ENCODE data around the gene RBP3.

Gene RBP3

GRCh38 chr10:47348138-47348651 is at the start of gene RBP3:
TSS of gene RBP3 (plus strand) at chr10:47348363. CDS start at chr10:47348485, 122 bp downstream.
- DNase-seq = no peak

DNA sequence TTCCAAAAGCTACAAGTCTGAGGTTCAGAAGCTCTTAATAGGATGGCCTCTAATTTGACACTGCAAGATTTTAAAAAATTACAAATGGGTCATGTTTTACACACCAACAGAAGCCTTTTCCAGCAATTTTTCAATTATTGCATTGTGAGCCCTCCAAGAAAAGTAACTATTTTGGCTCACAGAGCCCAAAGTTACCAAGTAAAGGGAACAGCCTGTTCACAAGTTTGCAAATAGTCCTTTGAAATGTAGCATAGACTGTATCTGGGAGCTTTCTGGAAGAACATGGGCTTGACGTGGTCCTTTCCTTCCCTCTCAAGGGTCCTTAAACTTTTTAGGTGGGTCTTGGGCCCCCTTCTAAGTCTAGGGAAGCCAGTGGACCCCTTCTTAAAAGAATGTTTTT is 49.4 kb upstream of the RBP3 start:
- no peak for DNase-seq

GRCh38 chr10:47299611-47300428 is 48.3 kb upstream of the RBP3 start, which contains the start of gene GDF10:
TSS of gene GDF10 (plus strand) at chr10:47300197. CDS start at chr10:47300652, 455 bp downstream.
- no peak for DNase-seq

DNA sequence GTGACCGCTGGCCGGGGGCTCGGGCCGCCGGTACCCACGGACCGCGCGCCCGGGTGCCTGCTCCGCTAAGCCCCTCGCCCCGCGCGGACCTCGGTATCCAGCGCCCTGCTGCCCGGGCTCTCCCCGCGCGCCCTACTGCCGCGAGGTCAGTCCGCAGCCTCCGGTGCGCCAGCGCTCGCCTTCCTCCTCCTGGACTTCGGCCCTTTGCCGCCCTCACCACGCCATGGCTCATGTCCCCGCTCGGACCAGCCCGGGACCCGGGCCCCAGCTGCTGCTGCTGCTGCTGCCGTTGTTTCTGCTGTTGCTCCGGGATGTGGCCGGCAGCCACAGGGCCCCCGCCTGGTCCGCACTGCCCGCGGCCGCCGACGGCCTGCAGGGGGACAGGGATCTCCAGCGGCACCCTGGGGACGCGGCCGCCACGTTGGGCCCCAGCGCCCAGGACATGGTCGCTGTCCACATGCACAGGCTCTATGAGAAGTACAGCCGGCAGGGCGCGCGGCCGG is 47.7 kb upstream of the RBP3 start:
- no peak for DNase-seq

GRCh38 chr10:47301833-47302232 is 46.3 kb upstream of the RBP3 start:
- DNase-seq = no peak

DNA sequence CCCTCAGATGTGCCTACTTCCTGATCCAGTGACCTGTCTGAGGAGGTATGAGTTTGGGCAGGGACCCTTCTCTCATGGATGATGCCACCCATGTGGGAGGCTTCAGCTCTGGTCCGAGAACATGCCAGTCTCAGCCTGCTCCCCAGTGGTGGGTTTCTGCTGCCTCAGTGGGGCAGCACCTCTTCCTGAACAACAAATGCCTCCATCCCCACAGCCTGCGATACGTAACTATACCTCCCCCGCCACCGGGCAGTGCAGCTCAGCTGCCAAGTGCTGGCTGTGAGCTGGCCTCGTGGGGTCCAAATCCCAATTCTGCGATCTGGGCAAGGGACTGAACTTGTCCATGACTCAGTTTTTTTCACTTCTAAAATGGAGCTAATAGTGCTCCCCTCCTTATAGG is 45.1 kb upstream of the RBP3 start:
- DNase-seq = no peak

GRCh38 chr10:47303866-47304265 is 44.3 kb upstream of the RBP3 start:
- DNase-seq = no peak

DNA sequence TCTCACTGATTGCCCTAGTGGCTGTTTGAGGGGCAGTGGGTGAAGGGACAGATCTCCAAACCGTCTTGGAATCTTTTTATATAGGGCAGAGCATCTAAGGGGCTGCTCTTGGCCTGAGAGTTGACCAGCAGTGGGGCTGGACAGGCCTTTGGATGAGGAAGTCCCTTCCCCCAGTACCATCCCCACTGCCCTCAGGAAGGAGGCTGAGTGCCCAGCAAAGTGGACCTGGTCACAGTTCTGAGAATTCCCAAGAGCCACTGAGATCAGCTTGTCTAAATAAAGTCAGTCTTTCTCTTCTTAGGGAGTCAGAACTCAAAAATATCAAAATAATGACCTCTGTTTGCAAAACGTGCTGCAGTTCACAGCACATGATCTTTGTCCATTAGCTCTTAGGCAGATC is 42.6 kb upstream of the RBP3 start:
- no peak for DNase-seq

GRCh38 chr10:47306387-47307210 is 41.6 kb upstream of the RBP3 start:
- no peak for DNase-seq

- no peak for DNase-seq
Observed at GRCh38 chr10:47307381-47307780, 40.8 kb upstream of the RBP3 start.

DNA sequence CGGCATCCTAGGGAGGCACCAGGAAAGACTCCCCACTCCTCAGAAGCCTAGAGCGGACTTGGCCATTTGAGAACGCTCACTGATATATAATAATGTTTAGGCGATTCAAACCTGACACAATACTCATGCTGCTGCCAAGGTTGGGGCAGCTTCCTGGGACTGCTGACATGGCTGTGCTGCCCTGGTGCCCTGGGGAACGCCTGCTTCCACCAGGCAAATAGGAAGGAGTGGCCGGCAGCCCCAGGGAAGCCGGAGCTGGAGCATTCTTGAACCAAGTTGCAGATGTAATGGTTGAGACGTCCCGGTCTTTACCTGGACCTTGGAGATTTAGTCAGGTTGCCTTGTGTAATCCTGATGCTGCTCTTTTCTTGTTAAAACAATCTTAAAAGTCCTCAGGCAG is 39.4 kb upstream of the RBP3 start:
- DNase-seq = no peak

- DNase-seq = no peak
Observed at GRCh38 chr10:47309408-47310089, 38.6 kb upstream of the RBP3 start.

DNA sequence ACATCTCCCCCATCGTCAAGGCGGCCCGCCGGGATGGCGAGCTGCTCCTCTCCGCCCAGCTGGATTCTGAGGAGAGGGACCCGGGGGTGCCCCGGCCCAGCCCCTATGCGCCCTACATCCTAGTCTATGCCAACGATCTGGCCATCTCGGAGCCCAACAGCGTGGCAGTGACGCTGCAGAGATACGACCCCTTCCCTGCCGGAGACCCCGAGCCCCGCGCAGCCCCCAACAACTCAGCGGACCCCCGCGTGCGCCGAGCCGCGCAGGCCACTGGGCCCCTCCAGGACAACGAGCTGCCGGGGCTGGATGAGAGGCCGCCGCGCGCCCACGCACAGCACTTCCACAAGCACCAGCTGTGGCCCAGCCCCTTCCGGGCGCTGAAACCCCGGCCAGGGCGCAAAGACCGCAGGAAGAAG is 38.1 kb upstream of the RBP3 start:
- DNase-seq = no peak

GRCh38 chr10:47311193-47311931 is 36.8 kb upstream of the RBP3 start:
- DNase-seq = no peak

DNA sequence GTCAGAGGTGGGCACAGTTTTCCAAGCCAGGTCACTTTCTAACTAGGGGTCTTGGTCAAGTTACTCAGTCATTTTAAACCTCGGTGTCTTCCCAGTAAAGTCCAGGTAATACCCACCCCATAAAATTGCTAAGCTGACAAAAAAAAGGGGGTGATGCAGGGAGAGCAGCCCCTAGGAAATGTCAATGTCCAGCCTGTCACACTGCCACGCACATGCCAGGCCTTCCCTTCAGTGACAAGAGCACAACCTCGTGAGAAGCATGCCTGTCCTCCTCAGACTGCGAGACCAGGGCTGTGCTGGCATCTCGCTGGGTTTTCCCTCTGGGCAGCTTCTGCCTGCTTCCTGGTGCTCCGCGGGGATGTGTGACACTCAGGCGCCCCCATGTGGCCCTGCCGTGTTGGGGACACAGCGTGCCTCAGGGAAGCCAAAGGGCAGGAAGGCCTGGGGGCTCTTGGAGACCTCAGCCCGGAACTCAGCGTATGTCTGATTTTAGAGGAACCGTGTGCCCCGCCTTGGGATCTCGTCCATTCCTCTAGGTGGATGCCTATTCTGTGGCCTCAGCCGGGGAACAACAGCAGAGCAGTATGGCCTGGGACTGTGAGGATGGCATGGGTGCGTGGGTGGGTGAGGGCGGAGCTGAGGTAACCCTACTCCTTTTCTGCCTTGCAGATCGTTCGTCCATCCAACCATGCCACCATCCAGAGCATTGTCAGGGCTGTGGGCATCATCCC is 36.1 kb upstream of the RBP3 start:
- DNase-seq = no peak

DNA sequence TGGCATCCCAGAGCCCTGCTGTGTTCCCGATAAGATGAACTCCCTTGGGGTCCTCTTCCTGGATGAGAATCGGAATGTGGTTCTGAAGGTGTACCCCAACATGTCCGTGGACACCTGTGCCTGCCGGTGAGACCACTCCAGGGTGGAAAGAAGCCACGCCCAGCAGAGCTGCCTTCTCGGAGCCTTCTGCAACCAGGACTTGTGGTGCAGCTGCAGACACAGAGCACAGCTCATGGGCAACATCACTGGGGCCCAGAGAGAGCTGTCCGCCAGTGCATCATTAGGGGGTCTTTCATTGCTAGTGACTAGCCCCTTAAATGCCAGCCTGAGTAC is 35.5 kb upstream of the RBP3 start:
- DNase-seq = no peak

DNA sequence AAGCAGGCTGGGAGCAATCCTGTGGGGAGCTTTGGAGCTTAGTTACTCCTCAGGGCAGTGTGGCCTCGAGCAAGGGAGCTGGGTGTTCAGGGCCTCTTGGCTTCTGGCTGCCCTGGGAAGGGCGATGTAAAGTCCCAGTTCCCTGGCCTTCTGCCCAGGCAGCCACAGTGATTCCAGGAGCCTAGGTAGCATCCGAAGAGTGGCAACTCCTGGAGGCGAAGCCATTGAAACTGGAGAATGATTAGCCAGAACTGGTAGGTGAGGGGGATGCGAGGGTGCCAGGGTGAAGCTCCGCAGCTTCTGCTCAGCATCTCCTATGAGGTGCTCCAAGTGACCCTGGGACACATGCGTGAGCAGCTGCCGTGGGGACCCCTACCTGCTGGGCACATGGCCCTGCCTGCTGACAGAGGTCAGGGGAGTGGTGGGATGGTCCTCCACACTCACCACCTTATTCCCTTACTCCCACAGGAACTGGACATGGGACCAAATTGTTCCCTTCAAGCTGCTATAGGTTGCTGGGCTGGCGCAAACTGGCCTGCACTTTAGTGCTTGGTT is 33.7 kb upstream of the RBP3 start:
- no peak for DNase-seq

DNA sequence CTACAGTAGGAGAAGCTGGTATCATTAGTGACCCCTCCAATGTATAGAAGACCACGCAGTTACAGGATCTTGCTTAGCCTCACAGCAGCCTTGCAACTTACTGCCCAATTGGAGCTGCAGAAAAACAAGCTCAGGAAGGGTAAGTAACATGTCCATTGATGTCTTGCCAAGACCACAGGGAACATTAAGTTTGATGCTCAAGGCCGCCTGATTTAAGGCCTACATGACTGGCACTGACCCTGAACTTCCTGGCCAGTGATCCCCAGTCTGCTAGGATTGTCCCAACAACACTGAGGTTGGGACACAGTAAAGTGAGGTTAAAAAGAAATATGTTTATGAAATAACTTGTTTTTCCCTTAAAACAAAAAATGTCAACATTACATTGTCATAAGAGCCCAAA is 32.7 kb upstream of the RBP3 start:
- DNase-seq = no peak

DNA sequence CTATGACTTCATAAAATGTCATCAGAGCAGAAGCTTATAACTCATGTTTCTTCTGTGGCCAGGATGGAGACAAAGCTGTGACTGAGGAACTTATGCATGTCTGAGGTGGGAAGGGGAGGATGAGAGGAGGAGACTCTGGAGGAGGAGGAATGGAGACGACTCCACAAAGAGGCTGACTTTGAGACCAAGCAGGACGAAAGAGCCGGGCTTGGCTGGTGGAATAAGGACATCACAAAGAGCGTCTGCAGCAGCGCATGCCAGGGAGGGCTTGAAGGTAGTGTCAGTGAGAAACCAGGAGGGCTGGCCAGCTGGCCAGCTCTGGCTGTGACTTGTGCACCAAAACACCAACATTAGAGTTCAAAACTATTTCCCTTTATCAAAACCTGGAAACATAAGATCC is 32.0 kb upstream of the RBP3 start:
- no peak for DNase-seq

GRCh38 chr10:47317251-47317650 is 30.9 kb upstream of the RBP3 start:
- no peak for DNase-seq

- DNase-seq = no peak
Observed at GRCh38 chr10:47318706-47319105, 29.5 kb upstream of the RBP3 start.
